ENCODE measurements around the gene GSK3B. TPM values are rescaled to one million over a fixed set of nuclear protein-coding genes. Genes with fewer than 3 reads are reported as not detected.

GSK3B gene
- polyA plus RNA-seq, 3 donors: 46.4 to 52.7 (median 47.2) TPM

- DNase-seq (ENCODE audit: low read depth in 3 of 3, low spot score in 2 of 3): no peak
Measured at GRCh38 chr3:120098710-120099109, 4.5 kb upstream of the GSK3B start.

GRCh38 chr3:120095979-120096426, 1.8 kb upstream of the GSK3B start:
- DNase-seq (ENCODE audit: low read depth in 3 of 3, low spot score in 2 of 3): peak in 1 of 3 donors; percentile 19

GRCh38 chr3:120095226-120095978, 1.2 kb upstream of the GSK3B start:
- peak; percentile 80 to 87 (median 81) for DNase-seq (ENCODE audit: low read depth in 3 of 3, low spot score in 2 of 3)

- peak; percentile 100 for DNase-seq (ENCODE audit: low read depth in 3 of 3, low spot score in 2 of 3)
Measured at GRCh38 chr3:120094776-120095225, 554 bp upstream of the GSK3B start.

GRCh38 chr3:120093119-120093910, 932 bp downstream of the GSK3B start:
- DNase-seq (ENCODE audit: low read depth in 3 of 3, low spot score in 2 of 3): peak; percentile 77 to 82 (median 81)

GRCh38 chr3:120092474-120092873, 1.8 kb downstream of the GSK3B start:
- DNase-seq (ENCODE audit: low read depth in 3 of 3, low spot score in 2 of 3): no peak

GRCh38 chr3:120090422-120090821, 3.8 kb downstream of the GSK3B start:
- no peak for DNase-seq (ENCODE audit: low read depth in 3 of 3, low spot score in 2 of 3)

GRCh38 chr3:120089089-120089488, 5.2 kb downstream of the GSK3B start:
- no peak for DNase-seq (ENCODE audit: low read depth in 3 of 3, low spot score in 2 of 3)

- no peak for DNase-seq (ENCODE audit: low read depth in 3 of 3, low spot score in 2 of 3)
Measured at GRCh38 chr3:120088622-120089021, 5.6 kb downstream of the GSK3B start.

- DNase-seq (ENCODE audit: low read depth in 3 of 3, low spot score in 2 of 3): no peak
Measured at GRCh38 chr3:120081719-120082118, 12.5 kb downstream of the GSK3B start.

GRCh38 chr3:120080836-120081235, 13.4 kb downstream of the GSK3B start:
- no peak for DNase-seq (ENCODE audit: low read depth in 3 of 3, low spot score in 2 of 3)

- DNase-seq (ENCODE audit: low read depth in 3 of 3, low spot score in 2 of 3): no peak
Measured at GRCh38 chr3:120077731-120078130, 16.5 kb downstream of the GSK3B start.

GRCh38 chr3:120072867-120073525, 21.3 kb downstream of the GSK3B start:
- DNase-seq (ENCODE audit: low read depth in 3 of 3, low spot score in 2 of 3): no peak

GRCh38 chr3:120071259-120071658, 23.0 kb downstream of the GSK3B start:
- DNase-seq (ENCODE audit: low read depth in 3 of 3, low spot score in 2 of 3): no peak

- no peak for DNase-seq (ENCODE audit: low read depth in 3 of 3, low spot score in 2 of 3)
Measured at GRCh38 chr3:120070263-120070981, 23.8 kb downstream of the GSK3B start.

- no peak for DNase-seq (ENCODE audit: low read depth in 3 of 3, low spot score in 2 of 3)
Measured at GRCh38 chr3:120067083-120067482, 27.2 kb downstream of the GSK3B start.

GRCh38 chr3:120066634-120067033, 27.6 kb downstream of the GSK3B start:
- DNase-seq (ENCODE audit: low read depth in 3 of 3, low spot score in 2 of 3): no peak

GRCh38 chr3:120064641-120065040, 29.6 kb downstream of the GSK3B start:
- DNase-seq (ENCODE audit: low read depth in 3 of 3, low spot score in 2 of 3): no peak

- DNase-seq (ENCODE audit: low read depth in 3 of 3, low spot score in 2 of 3): no peak
Measured at GRCh38 chr3:120062474-120062873, 31.8 kb downstream of the GSK3B start.

- no peak for DNase-seq (ENCODE audit: low read depth in 3 of 3, low spot score in 2 of 3)
Measured at GRCh38 chr3:120059081-120059864, 35.0 kb downstream of the GSK3B start.
